ENCODE results near the gene SLC25A24. TPM values are rescaled to one million over a fixed set of nuclear protein-coding genes. Genes with fewer than 3 reads are reported as not detected.

The SLC25A24 gene
- total and polyA plus RNA-seq, 9 of the 15 experiments (the other 6 are each of a cell fraction or from before 2014, with no cell fraction given), result 6.9 to 34.9 (median 25.4) TPM

GRCh38 chr1:108208724-108209446 is 8.7 kb upstream of the SLC25A24 start (continued):
- TF ChIP-seq PATZ1 (CRISPR knock-in tag; IDR thresholded peaks at IDR 0.05; ENCODE audit: borderline replicate concordance), result no peak
- no peak for TF ChIP-seq ZNF695 (CRISPR knock-in tag; IDR thresholded peaks at IDR 0.05)
- no peak for TF ChIP-seq ZNF395 (CRISPR knock-in tag; IDR thresholded peaks at IDR 0.05)
- TF ChIP-seq PURB (CRISPR knock-in tag; IDR thresholded peaks at IDR 0.05; ENCODE audit: low read depth), result no peak
- no peak for TF ChIP-seq YBX1 (IDR thresholded peaks at IDR 0.05)
- TF ChIP-seq TAF1 (IDR thresholded peaks at IDR 0.05; ENCODE audit: control insufficient read depth, extremely low read depth, insufficient read depth, low read length, severe bottlenecking), result no peak
- TF ChIP-seq ZBTB7A (IDR thresholded peaks at IDR 0.05; ENCODE audit: borderline replicate concordance, control insufficient read depth, low read depth, low read length), result peak; percentile 65; the same call in 1 of the 2 replicates
- TF ChIP-seq MAX (CRISPR knock-in tag; IDR thresholded peaks at IDR 0.05), result no peak
- TF ChIP-seq AFF1 (IDR thresholded peaks at IDR 0.05; ENCODE audit: low read depth in 1 of 2, partially characterized antibody in 2 of 2), result no peak
- no peak for TF ChIP-seq KDM4B (IDR thresholded peaks at IDR 0.05; ENCODE audit: borderline replicate concordance in 2 of 2, low read depth in 1 of 2)
- TF ChIP-seq ZNF431 (CRISPR knock-in tag; IDR thresholded peaks at IDR 0.05), result no peak
- TF ChIP-seq ZNF707 (CRISPR knock-in tag; conservative IDR thresholded peaks at IDR 0.05), result no peak
- TF ChIP-seq ZBTB49 (CRISPR knock-in tag; IDR thresholded peaks at IDR 0.05; ENCODE audit: borderline replicate concordance), result no peak
- TF ChIP-seq CXXC5 (CRISPR knock-in tag; IDR thresholded peaks at IDR 0.05), result 0 out of 2 replicates have a peak, but pooled peaks have one; percentile 14
- no peak for TF ChIP-seq RB1 (IDR thresholded peaks at IDR 0.05; ENCODE audit: low read depth)
- TF ChIP-seq ESRRA (IDR thresholded peaks at IDR 0.05; ENCODE audit: borderline replicate concordance, low read depth), result no peak

All from K562 (cell line).